Neuron (in vitro differentiated cells): ENCODE results near the gene SH3PXD2B.

ENCODE experiments used
- H2AFZ ChIP-seq: one replicate; pipeline ENCODE4 v1.6.1; 2013; ENCODE audit warnings: low read depth, mild to moderate bottlenecking, inconsistent platforms, low read length, moderate library complexity
- H3K27me3 ChIP-seq: one replicate; pipeline ENCODE4 v1.6.1; 2013; ENCODE audit warnings: low read length; ENCODE audit not compliant: insufficient read depth
- H3K36me3 ChIP-seq: one replicate; pipeline ENCODE4 v1.6.1; 2013; ENCODE audit warnings: low read length; ENCODE audit not compliant: insufficient read depth
- H3K4me1 ChIP-seq: one replicate; pipeline ENCODE4 v1.6.1; 2013; ENCODE audit warnings: low read length; ENCODE audit not compliant: insufficient read depth
- H3K4me3 ChIP-seq: 2 replicates; pipeline ENCODE4 v1.5.1; 2013; ENCODE audit warnings: mild to moderate bottlenecking, low read length, moderate library complexity
- H3K9me3 ChIP-seq: one replicate; pipeline ENCODE4 v1.6.1; 2013; ENCODE audit warnings: low read length

The SH3PXD2B gene

GRCh38 chr5:172281346-172281745, 173.0 kb downstream of the SH3PXD2B start:
- H3K4me1 ChIP-seq = peaks cover 25% of the 10 kb centered on the region
- H3K27me3 ChIP-seq = no peaks in the 10 kb centered on the region
- H3K4me3 ChIP-seq = peak overlapping the region; percentile 80
- H2AFZ ChIP-seq = no peak overlapping the region
- peaks cover 14% of the 10 kb centered on the region for H3K36me3 ChIP-seq
- no peaks in the 10 kb centered on the region for H3K9me3 ChIP-seq

DNA sequence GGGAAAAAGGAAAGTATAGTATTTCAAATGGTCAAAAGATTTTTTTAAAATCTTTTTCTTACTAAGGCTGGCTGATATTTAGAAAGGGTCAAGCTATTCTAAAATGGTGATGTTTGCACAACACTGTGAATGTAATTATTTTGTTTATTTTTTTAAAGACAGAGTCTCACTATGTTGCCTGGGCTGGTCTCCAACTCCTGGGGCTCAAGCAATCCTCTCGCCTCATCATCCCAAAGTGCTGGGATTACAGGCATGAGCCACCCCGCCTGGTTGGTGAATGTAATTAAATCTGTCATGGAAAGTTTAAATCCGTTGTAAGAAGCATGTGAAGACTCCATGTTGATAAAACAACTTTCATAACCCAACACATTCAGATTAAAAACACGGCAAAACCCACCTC, 173.4 kb downstream of the SH3PXD2B start:
- H3K4me3 ChIP-seq = peak overlapping the region; percentile 80
- H3K4me1 ChIP-seq = peaks cover 25% of the 10 kb centered on the region

GRCh38 chr5:172280317-172280716, 174.0 kb downstream of the SH3PXD2B start:
- Histone ChIP-seq H3K36me3 (peaks cover 19% of the 10 kb centered on the region), H3K9me3 (no peaks in the 10 kb centered on the region), H3K4me1 (peaks cover 25% of the 10 kb centered on the region), H3K27me3 (no peaks in the 10 kb centered on the region), H2AFZ (no peak overlapping the region), H3K4me3 (no peak overlapping the region)

More for the DNA sequence above, 173.4 kb downstream of the SH3PXD2B start:
- H3K36me3 ChIP-seq = peaks cover 17% of the 10 kb centered on the region
- H3K9me3 ChIP-seq = no peaks in the 10 kb centered on the region
- H3K27me3 ChIP-seq = no peaks in the 10 kb centered on the region
- H2AFZ ChIP-seq = no peak overlapping the region

DNA sequence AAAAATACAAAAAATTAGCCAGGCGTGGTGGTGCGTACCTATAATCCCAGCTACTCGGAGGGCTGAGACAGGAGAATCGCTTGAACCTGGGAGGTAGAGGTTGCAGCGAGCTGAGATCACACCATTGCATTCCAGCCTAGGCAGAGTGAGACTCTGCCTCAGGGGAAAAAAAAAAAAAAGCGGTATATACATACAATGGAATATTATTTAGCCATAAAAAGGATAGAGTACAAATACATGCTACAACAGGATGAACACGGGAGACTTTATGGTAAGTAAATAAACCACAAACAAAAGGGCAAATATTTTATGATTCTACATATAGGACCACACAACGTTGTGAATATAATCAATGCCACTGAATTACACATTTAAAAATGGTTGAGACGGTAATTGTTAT, 176.0 kb downstream of the SH3PXD2B start:
- H3K27me3 ChIP-seq = no peaks in the 10 kb centered on the region
- H3K4me1 ChIP-seq = peaks cover 17% of the 10 kb centered on the region
- H2AFZ ChIP-seq = no peak overlapping the region
- H3K4me3 ChIP-seq = no peak overlapping the region
- peaks cover 24% of the 10 kb centered on the region for H3K36me3 ChIP-seq
- peaks cover 2% of the 10 kb centered on the region for H3K9me3 ChIP-seq

DNA sequence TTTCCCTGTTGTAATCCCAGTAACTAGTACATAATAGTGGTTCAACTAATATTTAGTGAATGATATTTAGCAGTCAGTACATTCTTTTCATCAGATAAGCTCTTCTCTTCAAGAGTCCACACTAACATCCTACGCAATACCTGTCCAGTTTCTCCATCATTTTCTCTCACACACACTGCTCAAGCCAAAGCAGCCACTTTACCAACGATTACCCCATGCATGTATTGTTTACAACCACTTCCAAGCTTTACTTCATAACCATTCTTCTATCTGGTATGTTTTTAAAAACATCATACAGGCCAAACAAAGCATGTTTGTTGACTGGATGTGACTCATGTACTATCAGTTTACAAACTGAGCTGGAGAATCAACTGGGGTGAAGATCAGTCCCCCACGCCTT, 178.1 kb downstream of the SH3PXD2B start:
- Histone ChIP-seq H3K4me3 (no peak overlapping the region), H3K4me1 (peaks cover 6% of the 10 kb centered on the region), H3K36me3 (peaks cover 28% of the 10 kb centered on the region), H3K9me3 (peaks cover 2% of the 10 kb centered on the region), H2AFZ (no peak overlapping the region), H3K27me3 (no peaks in the 10 kb centered on the region)
